Ovary (tissue), 3 donors: ENCODE data around the gene PTPRG.

Experiments used
- EP300 ChIP-seq: sonication (generic); formaldehyde crosslinking; IDR thresholded peaks from one replicate; pipeline ENCODE4 v1.6.1; 2017; ENCODE audit warnings: antibody characterized with exemption
- POLR2A ChIP-seq: fragments of 450-650 bp; IDR thresholded peaks from one replicate; pipeline ENCODE4 v1.6.1; 2017; ENCODE audit warnings: antibody characterized with exemption, mild to moderate bottlenecking, moderate library complexity
- TF ChIP-seq, protein P1 (sequence below), 3 donors: fragments of 450-650 bp in 2 of 3; fragments of 200-600 bp in 1 of 3; IDR thresholded peaks; one replicate each; pipeline versions ENCODE4 v1.5.1 to v1.8.0; 2016 to 2022; ENCODE audit warnings: antibody characterized with exemption in 3 of 3, mild to moderate bottlenecking in 1 of 3
- donor health status: DM: no; HTN: no; CAD: no.

DNA sequence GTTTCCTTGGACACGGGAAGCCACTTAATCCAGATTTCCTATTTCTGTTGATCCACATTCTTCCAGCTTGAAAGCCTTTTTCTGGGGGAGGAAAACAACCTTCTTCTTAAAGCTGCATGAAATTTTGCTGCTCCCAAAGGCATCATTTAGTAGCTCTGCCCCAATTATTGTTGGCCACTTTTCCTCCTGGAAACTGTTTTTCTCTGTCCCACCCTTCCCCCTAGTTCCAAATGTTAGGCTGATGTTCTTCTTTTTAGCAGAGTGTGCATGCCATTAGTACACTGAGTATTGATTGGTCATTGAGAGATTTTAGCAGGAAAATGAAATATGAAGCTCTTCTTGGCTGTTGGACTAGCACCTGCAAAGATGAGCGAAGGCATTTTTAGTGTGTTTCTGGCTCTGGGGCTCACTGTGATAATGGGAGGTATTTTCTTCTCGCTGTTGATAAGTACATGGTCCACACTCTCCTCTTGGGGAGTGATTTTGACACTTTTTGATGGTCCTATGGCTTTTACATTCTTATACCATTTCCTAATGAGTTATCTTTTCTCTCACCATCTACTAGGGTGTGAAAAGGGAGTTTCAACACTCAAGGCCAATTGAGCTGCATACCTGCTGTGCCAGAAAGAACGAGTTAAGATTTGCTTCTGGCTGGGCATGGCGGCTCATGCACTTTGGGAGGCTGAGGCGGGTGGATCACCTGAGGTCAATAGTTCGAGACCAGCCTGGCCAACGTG lies 200.5 kb downstream of the PTPRG start:
- TF ChIP-seq, protein P1, sequence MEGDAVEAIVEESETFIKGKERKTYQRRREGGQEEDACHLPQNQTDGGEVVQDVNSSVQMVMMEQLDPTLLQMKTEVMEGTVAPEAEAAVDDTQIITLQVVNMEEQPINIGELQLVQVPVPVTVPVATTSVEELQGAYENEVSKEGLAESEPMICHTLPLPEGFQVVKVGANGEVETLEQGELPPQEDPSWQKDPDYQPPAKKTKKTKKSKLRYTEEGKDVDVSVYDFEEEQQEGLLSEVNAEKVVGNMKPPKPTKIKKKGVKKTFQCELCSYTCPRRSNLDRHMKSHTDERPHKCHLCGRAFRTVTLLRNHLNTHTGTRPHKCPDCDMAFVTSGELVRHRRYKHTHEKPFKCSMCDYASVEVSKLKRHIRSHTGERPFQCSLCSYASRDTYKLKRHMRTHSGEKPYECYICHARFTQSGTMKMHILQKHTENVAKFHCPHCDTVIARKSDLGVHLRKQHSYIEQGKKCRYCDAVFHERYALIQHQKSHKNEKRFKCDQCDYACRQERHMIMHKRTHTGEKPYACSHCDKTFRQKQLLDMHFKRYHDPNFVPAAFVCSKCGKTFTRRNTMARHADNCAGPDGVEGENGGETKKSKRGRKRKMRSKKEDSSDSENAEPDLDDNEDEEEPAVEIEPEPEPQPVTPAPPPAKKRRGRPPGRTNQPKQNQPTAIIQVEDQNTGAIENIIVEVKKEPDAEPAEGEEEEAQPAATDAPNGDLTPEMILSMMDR (IDR thresholded peaks at IDR 0.05) = no peak
- no peak for TF ChIP-seq EP300
- TF ChIP-seq POLR2A = no peak
